Activated naive CD8-positive, alpha-beta T cell treated with anti-CD3 and anti-CD28 coated beads, Interleukin-2, amount 50 U/mL, for 16 hours (primary cell): ENCODE data around the gene TNFRSF4.

Experiments
- DNase-seq: peaks from one replicate; pipeline ENCODE4 v3.0.0-alpha.2; 2020; ENCODE audit warnings: low read depth, low spot score

TNFRSF4 gene

DNA sequence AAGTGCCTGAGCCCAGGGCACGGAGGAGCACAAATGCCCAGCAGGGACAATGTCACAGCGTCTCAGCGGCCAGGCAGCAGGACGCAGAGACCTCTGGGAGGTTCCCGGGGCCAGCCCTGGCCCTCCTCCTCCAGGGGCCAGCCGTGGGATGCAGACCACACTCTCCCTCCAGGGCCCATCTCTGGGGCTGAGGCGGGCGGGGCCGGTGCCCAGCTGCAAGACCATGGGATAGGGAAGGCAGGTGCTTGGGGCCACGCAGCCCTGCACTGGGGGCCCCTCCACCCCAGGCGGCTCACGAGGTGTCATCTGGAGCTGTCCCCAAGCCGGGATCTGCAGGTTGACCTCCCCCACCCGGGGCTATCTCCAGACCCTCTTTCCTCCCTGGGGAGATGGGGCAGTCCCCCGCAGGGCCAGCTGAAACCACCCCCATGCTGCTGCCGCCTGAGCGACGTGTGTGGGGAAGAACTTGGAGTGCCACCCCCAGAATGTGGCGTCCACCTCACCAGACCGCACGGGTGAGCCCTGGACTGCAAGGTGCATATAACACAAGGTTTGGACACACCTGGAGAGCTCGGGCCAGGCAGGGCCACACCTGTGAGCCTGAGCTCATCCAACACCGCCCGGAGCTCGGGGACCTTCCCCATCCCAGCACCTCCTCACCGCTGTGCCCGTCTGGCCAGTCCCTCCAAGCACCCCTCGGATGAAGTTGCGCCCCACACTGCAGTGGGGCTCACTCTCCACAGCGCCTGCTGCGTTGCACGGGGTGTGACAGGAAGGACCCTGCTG, 44.3 kb downstream of the TNFRSF4 start:
- DNase-seq: no peak

DNA sequence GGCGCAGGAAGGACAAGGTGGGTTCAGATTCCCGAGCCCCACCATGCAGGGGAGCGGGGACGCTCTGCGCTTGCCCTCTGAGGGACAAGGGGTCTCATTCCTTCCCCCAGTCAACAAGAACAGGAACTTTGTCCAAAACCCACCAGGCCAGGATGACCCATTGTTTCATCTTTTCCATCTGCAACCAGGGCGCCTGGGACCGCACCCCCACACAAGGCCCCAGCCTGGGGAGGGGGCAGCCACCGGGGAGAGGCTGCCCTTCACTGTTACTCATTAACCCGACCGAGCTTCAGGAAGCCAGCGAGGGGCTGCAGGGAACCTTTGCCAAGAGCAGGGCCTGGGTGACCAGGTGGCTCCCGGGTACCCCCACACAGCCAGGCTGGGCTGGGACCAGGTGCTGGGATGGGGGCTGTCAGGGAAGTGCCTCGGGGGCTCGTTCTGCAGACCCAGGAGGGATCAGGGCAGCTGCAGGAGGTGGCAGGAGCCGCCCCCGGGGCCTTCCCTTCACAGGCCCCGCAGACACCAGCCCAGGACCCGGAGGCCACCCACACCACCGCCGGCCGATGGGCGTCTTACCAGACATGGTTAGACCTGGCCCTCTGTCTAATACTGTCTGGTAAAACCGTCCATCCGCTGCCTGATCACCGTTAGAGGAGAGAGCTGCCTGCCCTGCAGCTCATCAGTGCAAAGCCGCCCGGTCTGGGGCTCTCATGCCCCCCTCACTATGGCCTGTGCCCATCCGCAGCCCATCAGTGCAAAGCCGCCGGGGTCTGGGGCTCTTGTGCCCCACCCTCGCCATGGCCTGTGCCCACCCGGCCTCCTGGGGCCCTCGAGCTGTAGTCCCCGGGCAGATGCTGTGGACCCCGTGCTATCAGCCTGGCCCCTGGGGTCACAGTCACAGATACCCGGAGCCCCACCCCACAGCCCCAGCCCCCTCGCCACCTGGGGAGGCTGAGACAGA, 45.2 kb downstream of the TNFRSF4 start:
- no peak for DNase-seq

DNA sequence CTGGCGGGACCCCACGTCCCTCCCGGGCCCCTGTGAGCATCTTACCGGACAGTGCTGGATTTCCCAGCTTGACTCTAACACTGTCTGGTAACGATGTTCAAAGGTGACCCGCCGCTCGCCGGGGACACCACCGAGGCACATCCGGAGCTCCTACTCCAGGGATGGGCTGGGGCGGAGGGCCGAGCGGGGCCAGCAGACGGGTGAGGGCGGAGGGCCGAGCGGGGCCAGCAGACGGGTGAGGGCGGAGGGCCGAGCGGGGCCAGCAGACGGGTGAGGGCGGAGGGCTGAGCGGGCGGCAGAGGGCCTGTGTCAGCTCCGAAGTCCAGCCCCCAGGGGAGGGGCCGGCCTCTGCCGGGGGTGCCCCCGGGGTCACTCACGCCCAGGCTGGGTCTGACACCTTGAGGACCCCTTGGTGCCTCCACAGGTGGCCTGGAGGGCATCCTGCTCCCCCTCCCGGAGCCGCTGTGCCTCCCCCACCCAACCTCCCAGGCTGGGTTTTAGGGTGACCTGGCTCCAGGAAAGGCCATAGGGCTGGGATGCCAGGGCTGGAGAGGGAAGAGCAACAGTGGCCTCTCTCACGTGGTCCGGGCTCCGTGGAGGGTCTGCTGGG, 46.0 kb downstream of the TNFRSF4 start:
- DNase-seq: no peak

DNA sequence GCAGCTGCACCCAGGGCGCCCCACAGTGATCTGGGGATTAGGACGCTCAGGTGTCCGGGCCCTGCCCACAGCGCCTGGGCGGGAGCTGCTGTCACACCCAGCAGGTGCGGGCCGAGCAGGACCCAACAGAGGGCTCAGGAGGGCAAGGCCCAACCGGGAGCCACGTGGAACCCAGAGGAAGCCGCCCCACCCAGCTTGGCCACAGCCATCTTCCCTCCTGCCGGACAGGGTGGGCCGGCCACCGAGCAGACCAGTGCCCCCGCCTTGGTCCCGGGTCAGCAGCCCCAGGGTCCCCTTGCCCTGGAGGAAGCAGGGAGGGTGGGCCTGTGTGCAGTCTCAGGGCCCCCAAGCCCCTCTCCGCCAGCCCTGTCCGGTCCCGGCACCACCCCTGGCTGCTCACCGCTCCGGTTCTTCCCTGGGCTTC, 46.5 kb downstream of the TNFRSF4 start:
- DNase-seq: no peak

DNA sequence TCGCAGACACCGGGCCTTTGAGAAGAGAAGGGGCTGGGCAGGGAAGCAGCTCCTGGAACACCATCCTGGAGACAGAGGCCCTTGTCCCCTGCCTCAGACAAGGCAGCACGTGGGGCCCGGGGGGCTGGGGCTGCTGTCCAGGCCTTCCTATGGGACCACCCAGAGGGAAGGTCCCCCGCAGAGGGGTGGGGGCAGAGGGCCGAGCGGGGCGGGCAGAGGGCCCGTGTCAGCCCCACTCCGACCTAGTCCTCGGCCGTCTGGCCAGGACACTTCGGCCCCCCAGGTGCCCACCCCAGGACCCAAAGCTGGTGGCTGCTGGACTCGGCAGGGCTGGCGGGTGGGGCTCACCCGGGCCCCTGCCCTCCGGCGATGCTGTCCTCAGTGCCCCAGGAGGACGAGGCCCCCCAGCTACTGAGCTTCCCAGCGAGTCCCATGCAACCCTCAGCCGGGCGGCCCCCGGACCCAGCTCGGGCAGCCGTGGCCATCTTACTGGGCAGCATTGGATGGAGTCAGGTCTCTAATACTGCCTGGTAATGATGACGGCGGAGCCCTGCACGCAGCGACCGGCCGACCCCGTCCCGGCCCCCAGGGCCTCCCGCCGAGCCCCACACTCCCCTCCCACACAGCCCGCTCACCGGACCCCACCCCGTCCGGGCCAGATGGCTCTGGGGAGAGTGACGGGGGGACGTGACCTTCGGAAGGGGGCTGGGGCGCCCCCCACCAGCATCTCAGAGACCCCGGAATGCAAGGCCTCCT, 47.1 kb downstream of the TNFRSF4 start:
- no peak for DNase-seq

DNA sequence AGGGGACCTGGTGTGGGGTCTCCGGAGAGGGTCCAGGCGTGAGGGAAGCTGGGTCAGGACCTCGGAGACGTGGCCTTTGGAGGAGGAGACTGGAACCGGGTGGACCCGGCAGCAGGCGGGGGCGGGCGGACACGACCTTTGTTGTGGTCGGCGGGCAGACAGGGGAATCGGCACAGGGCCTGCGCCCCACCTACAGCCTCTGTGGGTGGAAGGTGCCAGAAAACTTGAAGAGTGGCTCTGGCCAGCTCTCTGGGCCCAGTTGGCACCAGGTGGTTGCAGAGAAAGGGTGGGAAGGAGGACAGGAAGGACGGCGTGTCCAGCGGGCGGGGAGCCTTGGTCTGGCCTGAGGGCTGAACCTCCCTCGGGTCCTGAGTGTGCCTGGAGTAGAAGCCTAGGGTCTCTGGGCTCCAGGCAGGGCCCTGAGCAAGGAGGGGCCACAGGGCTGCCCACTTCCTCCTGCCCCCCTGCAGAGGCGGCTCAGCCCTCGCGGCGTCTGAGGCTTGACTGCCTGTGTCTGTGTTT, 48.0 kb downstream of the TNFRSF4 start:
- no peak for DNase-seq

DNA sequence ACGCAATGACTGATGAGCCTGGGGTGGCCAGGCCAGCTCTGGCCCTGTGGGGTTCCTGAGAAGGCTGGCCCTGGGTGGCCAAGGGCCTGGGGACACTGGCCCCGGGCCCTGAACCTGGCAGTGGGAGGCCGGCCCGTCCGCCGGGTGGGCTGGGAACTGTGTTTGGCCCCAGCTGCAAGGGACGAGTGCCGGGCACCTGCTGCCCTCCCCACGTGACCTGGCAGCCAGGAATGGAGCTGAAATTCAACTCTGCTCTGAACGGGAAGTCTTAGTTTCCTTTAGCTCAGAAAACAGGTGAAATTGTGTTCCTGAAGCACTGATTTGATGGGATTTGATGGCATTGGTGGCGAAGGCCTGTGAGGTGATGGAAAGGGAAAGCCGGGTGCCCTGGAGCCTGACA, 48.5 kb downstream of the TNFRSF4 start:
- DNase-seq: no peak

DNA sequence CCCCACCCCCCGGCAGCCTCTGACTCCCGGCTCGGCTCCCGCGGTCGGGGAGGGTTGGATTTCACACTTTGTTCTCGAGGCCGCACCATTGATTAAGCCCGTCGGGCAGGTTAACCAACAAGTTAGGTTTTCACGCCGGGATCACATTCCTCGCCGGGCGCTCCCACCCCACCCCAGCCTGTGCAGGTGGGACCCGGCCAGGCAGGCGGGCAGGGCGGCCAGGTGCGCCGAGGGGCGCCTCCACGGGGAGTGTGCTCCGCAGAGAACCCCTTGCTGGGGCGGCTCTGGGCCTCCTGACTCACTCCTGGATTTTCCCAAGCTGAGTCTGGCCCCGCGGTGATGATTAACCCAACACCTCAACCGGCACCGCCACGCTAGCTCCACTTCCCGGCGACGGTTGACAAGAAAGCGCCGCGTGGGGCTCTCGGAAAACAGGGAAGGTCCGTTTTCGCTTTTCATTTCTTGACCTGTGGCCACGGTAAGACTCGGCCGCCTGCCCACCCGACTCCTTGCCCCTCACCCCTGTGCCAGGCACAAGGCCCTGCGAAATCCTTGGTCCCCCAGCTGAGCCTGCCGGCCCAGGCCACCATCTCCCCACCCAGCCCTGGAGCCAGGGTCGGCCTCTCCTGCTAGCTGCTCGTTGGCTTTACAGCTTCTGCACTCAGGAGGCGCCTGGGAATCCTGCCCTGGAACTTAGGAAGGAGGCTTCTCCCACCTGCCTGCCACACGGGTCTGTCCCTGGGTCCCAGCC, 49.1 kb downstream of the TNFRSF4 start:
- DNase-seq: no peak

DNA sequence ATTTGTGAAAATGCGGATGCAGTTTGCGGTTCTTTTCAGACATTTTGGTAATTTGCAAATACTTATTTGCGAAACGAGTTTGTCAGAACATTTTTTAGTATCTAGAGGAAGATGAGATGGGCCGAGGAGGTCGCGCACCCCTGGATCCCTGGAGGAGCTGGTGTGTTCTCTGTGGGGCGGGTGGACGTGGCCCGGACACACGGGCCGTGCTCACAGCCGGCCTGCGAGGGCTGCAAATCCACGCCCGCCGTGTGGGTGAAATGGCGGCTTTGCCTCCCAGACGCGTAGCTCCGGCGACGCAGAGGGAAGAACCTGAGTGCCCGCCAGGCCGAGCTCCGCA, 49.6 kb downstream of the TNFRSF4 start:
- no peak for DNase-seq

DNA sequence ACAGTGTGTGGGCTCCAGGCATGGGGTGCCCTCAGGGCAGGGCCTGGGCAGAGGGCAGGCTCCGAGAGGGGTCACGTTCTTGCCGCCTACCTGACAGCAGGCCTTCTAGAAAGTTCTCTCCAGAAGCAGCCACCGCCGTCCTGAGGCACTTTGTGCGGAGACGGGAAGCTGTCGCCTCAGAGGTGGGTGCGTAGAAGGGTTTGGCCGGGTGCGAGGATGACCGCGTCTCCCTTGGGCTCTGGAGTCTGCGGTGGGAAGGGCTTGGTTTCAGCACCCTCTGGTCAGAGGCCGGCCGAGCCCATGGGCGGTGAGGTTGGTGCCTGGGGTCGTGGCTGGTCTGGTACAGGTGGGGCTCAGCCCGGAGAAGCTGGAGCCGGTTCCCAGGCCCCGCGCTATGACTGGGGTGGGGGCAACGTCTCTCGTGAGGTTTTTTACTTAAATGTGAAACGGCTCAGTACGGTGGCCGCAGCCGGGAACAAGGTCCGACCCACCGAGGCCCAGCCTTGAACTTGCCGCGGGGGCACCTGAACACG, 50.3 kb downstream of the TNFRSF4 start:
- no peak for DNase-seq

DNA sequence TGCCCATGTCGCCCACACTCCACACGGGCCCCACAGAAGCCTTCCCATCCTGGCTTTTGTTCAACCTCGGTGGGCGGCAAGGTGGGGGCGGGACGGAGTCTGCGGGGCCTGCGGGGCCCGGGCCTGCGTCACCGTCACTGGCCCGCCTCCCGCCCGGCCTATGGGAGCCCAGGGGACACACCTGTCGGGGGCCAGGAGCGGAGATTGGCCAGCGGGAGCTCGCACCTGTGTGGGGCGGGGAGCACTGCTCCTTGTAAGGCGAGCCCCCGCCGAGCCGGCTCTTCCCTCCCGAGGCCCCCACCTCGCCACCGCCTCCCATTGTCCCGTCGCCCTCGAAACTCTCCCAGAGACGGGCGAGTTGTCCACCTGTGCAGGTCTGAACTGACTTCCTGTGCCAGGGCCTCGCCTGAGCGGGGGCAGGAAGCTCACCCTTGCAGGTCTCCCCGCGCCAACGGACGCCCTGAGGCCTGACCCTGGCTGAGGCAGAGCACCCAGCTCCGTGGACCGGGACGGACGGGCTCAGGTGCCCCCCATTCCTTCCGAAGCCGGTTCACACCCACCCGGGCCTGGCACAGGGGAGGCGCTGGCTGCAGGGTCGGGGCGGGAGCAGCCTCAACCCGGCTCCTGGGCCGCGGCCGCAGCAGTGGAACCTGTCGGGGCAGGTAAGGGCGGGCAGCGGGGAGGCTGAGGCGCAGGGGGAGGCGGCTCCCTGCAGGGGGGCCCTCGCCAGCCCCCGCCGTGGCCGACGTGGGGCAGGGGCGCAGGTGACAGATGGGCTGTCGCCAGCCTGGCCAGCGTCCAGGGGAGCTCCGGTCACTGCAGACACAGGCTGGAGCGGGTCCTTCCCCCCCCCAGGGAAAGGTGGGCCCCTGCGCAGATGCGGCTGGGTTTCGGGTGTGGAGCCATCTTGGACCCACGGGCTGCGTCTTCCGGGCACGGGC, 51.1 kb downstream of the TNFRSF4 start:
- DNase-seq: no peak

DNA sequence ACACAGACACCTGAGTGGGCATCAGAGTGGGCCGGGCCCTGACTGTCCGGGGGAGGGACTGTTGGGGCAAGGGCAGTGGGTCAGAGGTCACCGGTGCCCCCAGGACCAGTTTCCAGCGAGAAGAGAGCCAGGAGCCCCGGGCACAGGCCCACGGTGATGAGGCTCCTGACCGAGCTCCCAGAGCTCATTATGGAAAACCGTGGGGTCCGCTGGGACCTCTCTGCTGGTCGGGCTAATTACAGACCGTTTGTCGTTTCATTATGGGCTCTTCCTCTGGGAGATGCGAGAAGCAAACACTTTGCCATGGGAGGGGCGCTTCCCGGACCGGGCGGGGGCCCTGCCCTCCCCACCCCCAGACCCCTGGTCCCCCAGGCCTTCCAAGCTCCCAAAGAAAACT, 52.3 kb downstream of the TNFRSF4 start:
- no peak for DNase-seq
